Pancreas (tissue), 10 donors: ENCODE measurements around the gene MIR17HG. TPM values are rescaled to one million over a fixed set of nuclear protein-coding genes. Genes with fewer than 3 reads are reported as not detected.

Experiments used
- ATAC-seq, 4 donors: fragments of 200-7000 bp; cut with Tn5 transposase; one replicate each; pipeline versions ENCODE4 v1.8.0 to v1.9.1; 2020; ENCODE audit warnings: mild to moderate bottlenecking in 4 of 4, moderate library complexity in 4 of 4
- DNase-seq, 6 donors: peaks; one replicate each; pipeline ENCODE4 v3.0.0-alpha.2; 2020
- FAIRE-seq: peaks from 2 replicates; lab custom pipeline; 2012; peaks lifted over from hg19 to GRCh38; lab: Jason Lieb, UNC
- H3K27ac ChIP-seq, 4 donors: fragments of 200-600 bp; sonication (generic); 1 replicate in 3 of 4; 2 replicates in 1 of 4; pipeline versions ENCODE4 v1.5.0 to v1.8.0; 2020
- H3K27me3 ChIP-seq, 4 donors: fragments of 200-600 bp; one replicate each; pipeline ENCODE4 v1.8.0; 2021
- H3K36me3 ChIP-seq, 3 donors: fragments of 200-600 bp; sonication (generic) in 1 of 3; one replicate each; pipeline versions ENCODE4 v1.5.0 to v1.8.0; 2020 to 2021
- H3K4me1 ChIP-seq, 3 donors: fragments of 200-600 bp; one replicate each; pipeline ENCODE4 v1.8.0; 2021
- H3K4me3 ChIP-seq, 4 donors: fragments of 200-600 bp; sonication (generic) in 2 of 4; one replicate each; pipeline versions ENCODE4 v1.5.0 to v1.8.0; 2020 to 2021
- H3K9me3 ChIP-seq, 4 donors: fragments of 200-600 bp; one replicate each; pipeline ENCODE4 v1.8.0; 2021
- WGBS, 2 donors: extraction: QIAGEN DNeasy Blood & Tissue Kit; methylation state at CpG; one replicate each; pipeline ENCODE4 v1.1.7; 2013; 5-methylcytosine and 5-hydroxymethylcytosine counted together
- intact Hi-C, 3 donors: fragments of 100-400 bp; cut with DNase I; formaldehyde crosslinking; loops; one replicate each; pipeline versions ENCODE4 v1.11.1 to v1.14.2; 2022
- polyA plus RNA-seq, 2 donors: library from polyadenylated mRNA; stranded (reverse); fragments of 200-250 nt; gene quantifications; one replicate each; pipeline ENCODE4 v1.2.3, GENCODE V29; 2013
- total RNA-seq, 6 donors: library from RNA; stranded (reverse); fragmentation: NEBNext Ultra II Directional in 4 of 6; extraction: Animal tissue kit (Norgen Biotek cat#: 25700) in 4 of 6; gene quantifications; one replicate each; pipeline versions ENCODE4 v1.2.1 to v1.2.4, GENCODE V29; 2021 to 2023
- TF ChIP-seq, protein P1 (sequence below), 4 donors: fragments of 200-600 bp; sonication (generic) in 3 of 4; IDR thresholded peaks; one replicate each; pipeline versions ENCODE4 v1.5.0 to v1.8.0; 2021; ENCODE audit warnings: antibody characterized with exemption in 4 of 4
- donor health status: healthy with polysubstance abuse.
- donor health status: DM: no; HTN: no; CAD: no; lungs with moderate emphysema.
- donor health status: DM: no; HTN: no; CAD: no.
- donor health status: control.
- donor health status: control.
- donor health status: Bipolar disorder and iron deficiency.
- donor health status: DM: yes; HTN: yes; CAD: no.
- donor health status: DM: no; HTN: no; CAD: no.
- donor health status: DM: no; HTN: no; CAD: no.
- donor health status: DM: yes; HTN: yes; CAD: no.

Gene MIR17HG
- total and polyA plus RNA-seq, 8 donors = 2.3 to 6.0 (median 3.8) TPM

DNA sequence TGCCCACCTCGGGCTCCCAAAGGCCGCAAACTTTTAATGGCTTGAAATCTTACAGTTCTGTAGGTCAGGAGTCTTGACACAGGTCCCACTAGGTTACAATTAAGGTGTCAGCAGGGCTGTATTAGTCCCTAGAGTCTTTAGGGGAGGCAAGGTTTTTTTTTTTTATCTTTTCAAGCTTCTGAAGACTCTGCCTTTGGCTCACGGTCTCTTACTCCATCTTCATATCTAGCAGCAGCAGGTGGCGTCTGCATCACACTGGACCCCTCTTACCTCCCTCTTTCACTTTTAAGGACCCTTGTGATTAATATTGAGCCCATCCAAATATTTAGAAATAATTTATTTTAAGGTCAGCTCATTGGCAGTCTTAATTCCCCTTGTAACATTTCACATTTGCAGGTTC, 11.6 kb downstream of the MIR17HG start:
- peaks cover 7 to 13% (median 11%) of the 10 kb centered on the region in 3 donors for H3K4me1 ChIP-seq
- DNase-seq = no peak
- TF ChIP-seq, protein P1, sequence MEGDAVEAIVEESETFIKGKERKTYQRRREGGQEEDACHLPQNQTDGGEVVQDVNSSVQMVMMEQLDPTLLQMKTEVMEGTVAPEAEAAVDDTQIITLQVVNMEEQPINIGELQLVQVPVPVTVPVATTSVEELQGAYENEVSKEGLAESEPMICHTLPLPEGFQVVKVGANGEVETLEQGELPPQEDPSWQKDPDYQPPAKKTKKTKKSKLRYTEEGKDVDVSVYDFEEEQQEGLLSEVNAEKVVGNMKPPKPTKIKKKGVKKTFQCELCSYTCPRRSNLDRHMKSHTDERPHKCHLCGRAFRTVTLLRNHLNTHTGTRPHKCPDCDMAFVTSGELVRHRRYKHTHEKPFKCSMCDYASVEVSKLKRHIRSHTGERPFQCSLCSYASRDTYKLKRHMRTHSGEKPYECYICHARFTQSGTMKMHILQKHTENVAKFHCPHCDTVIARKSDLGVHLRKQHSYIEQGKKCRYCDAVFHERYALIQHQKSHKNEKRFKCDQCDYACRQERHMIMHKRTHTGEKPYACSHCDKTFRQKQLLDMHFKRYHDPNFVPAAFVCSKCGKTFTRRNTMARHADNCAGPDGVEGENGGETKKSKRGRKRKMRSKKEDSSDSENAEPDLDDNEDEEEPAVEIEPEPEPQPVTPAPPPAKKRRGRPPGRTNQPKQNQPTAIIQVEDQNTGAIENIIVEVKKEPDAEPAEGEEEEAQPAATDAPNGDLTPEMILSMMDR (IDR thresholded peaks at IDR 0.05) = no peak
- no peak overlapping the region for H3K4me3 ChIP-seq
- 85 to 92% methylated on average over 4 of the region's 4 CpGs for WGBS, 2 donors
- H3K9me3 ChIP-seq = no peaks in the 10 kb centered on the region
- no peak for ATAC-seq
- no peak for FAIRE-seq
- H3K27me3 ChIP-seq = no peaks in the 10 kb centered on the region
- no peak overlapping the region for H3K27ac ChIP-seq
- intact Hi-C loops = no loop called here
- peaks cover 0 to 5% (median under 1%) of the 10 kb centered on the region in 3 donors for H3K36me3 ChIP-seq

- Histone ChIP-seq H3K27ac (no peak overlapping the region), H3K27me3 (no peaks in the 10 kb centered on the region), H3K9me3 (no peaks in the 10 kb centered on the region), H3K4me3 (no peak overlapping the region), H3K36me3 (peaks cover 0 to 4% (median 0%) of the 10 kb centered on the region in 3 donors), H3K4me1 (peaks cover 7 to 11% (median 9%) of the 10 kb centered on the region in 3 donors)
- FAIRE-seq (no peak), DNase-seq (no peak), ATAC-seq (no peak)
- TF ChIP-seq, protein P1 (IDR thresholded peaks at IDR 0.05) = no peak
- 75 to 86% methylated on average over 3 of the region's 3 CpGs for WGBS, 2 donors
- intact Hi-C loops = no loop called here
Measured at GRCh38 chr13:91359631-91360030, 12.1 kb downstream of the MIR17HG start.

DNA sequence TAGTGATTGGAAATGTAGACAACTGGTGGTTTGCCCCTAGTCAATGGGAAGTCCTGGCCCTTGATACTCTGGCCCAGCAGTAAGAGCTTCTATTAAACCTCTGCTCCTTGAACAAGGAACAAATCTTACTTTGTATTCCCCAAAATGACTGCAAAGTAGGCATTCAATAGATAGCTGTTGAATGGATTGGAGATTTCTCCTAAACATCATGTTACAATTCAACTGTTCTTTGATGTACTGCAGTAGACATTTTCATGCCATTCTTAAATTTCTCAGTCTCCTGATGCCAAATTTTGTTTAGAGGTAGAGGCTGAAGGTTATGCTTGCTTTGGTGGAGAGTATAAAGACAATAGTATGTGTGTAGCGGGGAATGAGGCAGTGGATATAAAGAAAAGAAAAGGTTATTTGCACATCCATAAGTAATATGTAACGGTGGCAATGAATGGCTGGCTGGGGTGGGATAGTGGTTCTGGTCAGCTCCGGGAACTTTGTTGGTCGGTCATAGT, 12.8 kb downstream of the MIR17HG start:
- Histone ChIP-seq H3K9me3 (no peaks in the 10 kb centered on the region), H3K4me1 (peaks cover 7 to 11% (median 9%) of the 10 kb centered on the region in 3 donors), H3K4me3 (no peak overlapping the region), H3K27ac (no peak overlapping the region), H3K27me3 (no peaks in the 10 kb centered on the region), H3K36me3 (no peaks in the 10 kb centered on the region)
- intact Hi-C loops = no loop called here
- 90 to 91% methylated on average over 4 of the region's 4 CpGs for WGBS, 2 donors
- TF ChIP-seq, protein P1 (IDR thresholded peaks at IDR 0.05) = no peak
- no peak for FAIRE-seq
- DNase-seq = no peak
- ATAC-seq = no peak

DNA sequence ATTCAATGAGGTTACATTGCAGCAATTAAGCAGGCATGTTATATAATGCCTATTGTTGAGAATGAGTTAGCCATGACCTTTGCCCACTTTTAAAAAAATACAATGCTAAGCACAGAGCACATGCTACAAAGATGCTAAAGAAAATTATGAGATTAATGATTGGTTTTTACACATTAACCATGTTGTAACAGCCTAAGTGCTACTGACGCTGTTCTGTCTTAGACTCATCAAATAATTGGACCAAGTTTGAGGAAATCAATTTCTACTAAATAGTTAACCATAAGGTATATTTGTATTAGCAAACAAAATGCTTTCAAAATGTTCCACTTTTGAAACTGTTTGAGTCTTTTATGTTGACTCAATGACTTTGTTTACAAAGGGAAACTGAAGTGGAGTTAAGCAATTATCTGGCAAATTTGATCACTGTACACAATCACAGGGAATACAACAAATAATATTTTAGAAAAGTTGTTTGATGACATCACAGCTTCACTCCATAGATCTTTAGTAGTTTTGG, 14.3 kb downstream of the MIR17HG start:
- intact Hi-C loops = no loop called here
- 19 to 29% methylated on average over 1 of the region's 1 CpG for WGBS, 2 donors
- H3K27ac ChIP-seq = no peak overlapping the region
- TF ChIP-seq, protein P1 (IDR thresholded peaks at IDR 0.05) = no peak
- DNase-seq (no peak), ATAC-seq (peak; percentile 32 to 54 (median 44)), FAIRE-seq (no peak)
- peaks cover 7 to 11% (median 9%) of the 10 kb centered on the region in 3 donors for H3K4me1 ChIP-seq
- H3K27me3 ChIP-seq = no peaks in the 10 kb centered on the region
- no peak overlapping the region for H3K4me3 ChIP-seq
- no peaks in the 10 kb centered on the region for H3K9me3 ChIP-seq
- H3K36me3 ChIP-seq = no peaks in the 10 kb centered on the region

DNA sequence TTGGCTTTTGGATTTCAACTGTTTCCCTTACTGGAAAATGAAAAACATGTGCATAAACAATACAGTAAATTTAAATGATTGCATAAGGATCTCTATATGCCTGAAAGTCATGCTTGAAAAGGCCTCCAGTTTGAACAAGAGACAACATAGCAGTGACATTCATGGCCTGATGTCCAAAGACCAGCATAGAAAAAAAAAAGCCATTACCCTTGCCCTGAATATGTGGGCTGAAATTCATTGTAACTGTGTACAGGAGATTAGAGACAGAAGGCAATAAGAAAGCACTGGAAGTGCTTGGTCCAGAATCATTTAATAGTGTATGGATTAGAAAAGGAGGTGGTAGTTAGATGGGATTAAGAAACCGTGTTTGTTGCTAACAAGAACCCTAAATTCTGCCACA, 15.4 kb downstream of the MIR17HG start:
- H3K36me3 ChIP-seq = no peaks in the 10 kb centered on the region
- no peaks in the 10 kb centered on the region for H3K9me3 ChIP-seq
- intact Hi-C loops = no loop called here
- WGBS, 2 donors = 91 to 100% methylated on average over 1 of the region's 1 CpG
- no peaks in the 10 kb centered on the region for H3K27me3 ChIP-seq
- TF ChIP-seq, protein P1 (IDR thresholded peaks at IDR 0.05) = no peak
- H3K4me1 ChIP-seq = peaks cover 7 to 11% (median 9%) of the 10 kb centered on the region in 3 donors
- no peak for DNase-seq
- no peak for ATAC-seq
- H3K4me3 ChIP-seq = no peak overlapping the region
- FAIRE-seq = no peak
- no peak overlapping the region for H3K27ac ChIP-seq
